GM04503 (cell line): ENCODE measurements around the gene TTN.

Experiments used
- DNase-seq: peaks from one replicate; pipeline ENCODE4 v3.0.0-alpha.2; 2012; ENCODE audit warnings: low read depth

Gene TTN

GRCh38 chr2:178807227-178808008 is at the start of gene TTN:
Gene TTN (minus strand): TSS chr2:178807423. CDS start chr2:178804642, 2,781 bp downstream.
- DNase-seq, result no peak

GRCh38 chr2:178855151-178855550 is 47.9 kb upstream of the TTN start:
- DNase-seq, result no peak

- DNase-seq, result no peak
Measured at GRCh38 chr2:178848335-178848734, 41.1 kb upstream of the TTN start.

GRCh38 chr2:178846458-178846802 is 39.2 kb upstream of the TTN start:
- no peak for DNase-seq

- peak; percentile 28 for DNase-seq
Measured at GRCh38 chr2:178845566-178846457, 38.6 kb upstream of the TTN start.

GRCh38 chr2:178844701-178845100 is 37.5 kb upstream of the TTN start:
- DNase-seq, result no peak

- no peak for DNase-seq
Measured at GRCh38 chr2:178844269-178844668, 37.0 kb upstream of the TTN start.

GRCh38 chr2:178843697-178844096 is 36.5 kb upstream of the TTN start:
- DNase-seq, result no peak

GRCh38 chr2:178836807-178837206 is 29.6 kb upstream of the TTN start:
- no peak for DNase-seq

GRCh38 chr2:178834086-178834485 is 26.9 kb upstream of the TTN start:
- DNase-seq, result no peak

- no peak for DNase-seq
Measured at GRCh38 chr2:178833382-178833781, 26.2 kb upstream of the TTN start.

GRCh38 chr2:178830451-178830850 is 23.2 kb upstream of the TTN start:
- DNase-seq, result no peak

GRCh38 chr2:178829981-178830380 is 22.8 kb upstream of the TTN start:
- DNase-seq, result no peak

GRCh38 chr2:178829299-178829960 is 22.2 kb upstream of the TTN start:
- DNase-seq, result no peak

GRCh38 chr2:178828486-178828881 is 21.3 kb upstream of the TTN start:
- DNase-seq, result no peak

- DNase-seq, result no peak
Measured at GRCh38 chr2:178827739-178828485, 20.7 kb upstream of the TTN start.

GRCh38 chr2:178827111-178827510 is 19.9 kb upstream of the TTN start:
- no peak for DNase-seq

- no peak for DNase-seq
Measured at GRCh38 chr2:178825183-178825582, 18.0 kb upstream of the TTN start.

- no peak for DNase-seq
Measured at GRCh38 chr2:178824181-178824580, 17.0 kb upstream of the TTN start.

GRCh38 chr2:178819992-178820391 is 12.8 kb upstream of the TTN start:
- no peak for DNase-seq

- no peak for DNase-seq
Measured at GRCh38 chr2:178819147-178819875, 12.1 kb upstream of the TTN start.
